ENCODE measurements around the gene GRB10.

GRCh38 chr7:50558294-50559053 is 224.2 kb downstream of the GRB10 start:
- no peak for TF ChIP-seq RFX5 (IDR thresholded peaks at IDR 0.05)
- no peak for TF ChIP-seq MAZ (IDR thresholded peaks at IDR 0.05; ENCODE audit: borderline replicate concordance, low read depth, low read length)
- TF ChIP-seq CTCF (IDR thresholded peaks at IDR 0.05) = no peak
- TF ChIP-seq MYC (IDR thresholded peaks at IDR 0.05; ENCODE audit: borderline replicate concordance, low read length) = no peak
- TF ChIP-seq ZSCAN20 (CRISPR knock-in tag; IDR thresholded peaks at IDR 0.05) = no peak
- TF ChIP-seq JUNB (IDR thresholded peaks at IDR 0.05) = no peak
- TF ChIP-seq ZFP36 (IDR thresholded peaks at IDR 0.05; ENCODE audit: borderline replicate concordance, partially characterized antibody) = no peak
- no peak for TF ChIP-seq ESRRA (IDR thresholded peaks at IDR 0.05; ENCODE audit: borderline replicate concordance, low read length)
- no peak for TF ChIP-seq EP300 (IDR thresholded peaks at IDR 0.05)
- TF ChIP-seq MAFK (IDR thresholded peaks at IDR 0.05; ENCODE audit: partially characterized antibody) = no peak
- no peak for TF ChIP-seq GATA3 (IDR thresholded peaks at IDR 0.05; ENCODE audit: borderline replicate concordance)
- TF ChIP-seq ZC3H11A (IDR thresholded peaks at IDR 0.05) = no peak
- no peak for TF ChIP-seq RNF2 (IDR thresholded peaks at IDR 0.05; ENCODE audit: borderline replicate concordance, low read depth)

Data from A549 (cell line).